ENCODE data around the gene PTPN3. TPM values are rescaled to one million over a fixed set of nuclear protein-coding genes. Genes with fewer than 3 reads are reported as not detected.

The PTPN3 gene
- polyA plus RNA-seq, 1 experiment = 1.1 TPM

- H3K27me3 ChIP-seq (ENCODE audit: control insufficient read depth, insufficient read depth, low read length) = no peaks in the 10 kb centered on the region
- H3K4me3 ChIP-seq (ENCODE audit: low read depth, low read length) = no peak overlapping the region
- ChIA-PET POLR2A (no interaction called here), CTCF (interaction anchor here (0.6 to 1.3 kb wide), 4 partner anchors 12 to 44 kb away, joined by 3 to 8 read pairs (median 6); no protein-coding TSS in a partner anchor)
- TF ChIP-seq CTCF (IDR thresholded peaks at IDR 0.05; ENCODE audit: insufficient read depth, low read depth, low read length) = no peak
- no peaks in the 10 kb centered on the region for H3K36me3 ChIP-seq (ENCODE audit: control insufficient read depth, insufficient read depth, low read length)
- DNase-seq (ENCODE audit: low read depth) = no peak
Measured at GRCh38 chr9:109424618-109425017, 73.5 kb downstream of the PTPN3 start.

GRCh38 chr9:109423877-109424276 is 74.2 kb downstream of the PTPN3 start:
- no peaks in the 10 kb centered on the region for H3K36me3 ChIP-seq (ENCODE audit: control insufficient read depth, insufficient read depth, low read length)
- ChIA-PET POLR2A (no interaction called here), CTCF (interaction anchor here (0.6 kb wide), 1 partner anchor 11 kb away, joined by 8 read pairs; no protein-coding TSS in a partner anchor)
- H3K4me3 ChIP-seq (ENCODE audit: low read depth, low read length) = no peak overlapping the region
- no peak for TF ChIP-seq CTCF (IDR thresholded peaks at IDR 0.05; ENCODE audit: insufficient read depth, low read depth, low read length)
- no peaks in the 10 kb centered on the region for H3K27me3 ChIP-seq (ENCODE audit: control insufficient read depth, insufficient read depth, low read length)
- DNase-seq (ENCODE audit: low read depth) = no peak

DNA sequence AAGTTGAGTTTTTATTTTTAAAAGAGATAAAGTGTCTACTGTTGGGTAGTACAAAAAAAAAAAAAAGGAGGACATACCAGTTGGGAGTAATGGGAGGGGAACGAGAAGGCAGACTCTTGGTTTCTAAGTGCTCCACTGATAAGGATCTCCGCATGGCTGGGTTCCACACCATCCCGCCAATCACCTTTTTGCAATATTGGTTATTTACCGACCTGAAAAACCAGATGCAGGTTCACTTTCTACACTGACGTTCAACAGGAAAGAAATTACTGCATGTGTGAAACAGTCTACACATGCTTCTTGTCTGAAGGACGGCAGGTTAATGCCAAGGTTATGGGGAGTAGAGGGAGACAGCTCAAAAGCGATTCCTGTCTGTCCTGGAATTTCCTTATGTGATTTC is 75.5 kb downstream of the PTPN3 start:
- Histone ChIP-seq H3K27me3 (ENCODE audit: control insufficient read depth, insufficient read depth, low read length) (no peaks in the 10 kb centered on the region), H3K36me3 (ENCODE audit: control insufficient read depth, insufficient read depth, low read length) (no peaks in the 10 kb centered on the region), H3K4me3 (ENCODE audit: low read depth, low read length) (no peak overlapping the region)
- POLR2A ChIA-PET = no interaction called here
- no peak for TF ChIP-seq CTCF (IDR thresholded peaks at IDR 0.05; ENCODE audit: insufficient read depth, low read depth, low read length)
- no peak for DNase-seq (ENCODE audit: low read depth)
- CTCF ChIA-PET = interaction anchor here (1.0 to 2.3 kb wide), 2 partner anchors 13 to 18 kb away, joined by 3 to 7 read pairs; no protein-coding TSS in a partner anchor

- DNase-seq (ENCODE audit: low read depth) = no peak
- Histone ChIP-seq H3K36me3 (ENCODE audit: control insufficient read depth, insufficient read depth, low read length) (no peaks in the 10 kb centered on the region), H3K27me3 (ENCODE audit: control insufficient read depth, insufficient read depth, low read length) (no peaks in the 10 kb centered on the region), H3K4me3 (ENCODE audit: low read depth, low read length) (no peak overlapping the region)
- CTCF ChIA-PET = interaction anchor here (1.1 to 3.2 kb wide), 5 partner anchors 9 to 48 kb away, joined by 3 to 11 read pairs (median 3); no protein-coding TSS in a partner anchor
- POLR2A ChIA-PET = no interaction called here
- no peak for TF ChIP-seq CTCF (IDR thresholded peaks at IDR 0.05; ENCODE audit: insufficient read depth, low read depth, low read length)
Measured at GRCh38 chr9:109421026-109421970, 76.8 kb downstream of the PTPN3 start.

DNA sequence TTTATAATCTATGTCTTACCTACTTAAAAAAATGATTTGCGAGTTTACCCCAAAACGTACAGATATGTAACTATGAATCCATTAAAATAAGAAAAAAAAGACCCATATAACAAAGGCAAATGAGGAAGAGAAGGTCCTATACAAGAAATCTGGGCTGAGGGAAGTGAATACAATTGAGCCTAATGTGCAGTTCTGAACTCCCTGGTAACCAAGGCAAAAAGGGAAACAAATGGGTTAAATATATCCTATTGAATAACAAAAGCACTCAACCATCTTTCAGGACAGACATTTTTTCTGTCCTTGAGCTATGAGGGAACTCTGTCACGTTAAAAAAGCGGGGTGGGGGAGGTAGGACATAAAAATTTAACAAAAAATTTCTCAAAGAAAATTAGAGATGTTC is 78.6 kb downstream of the PTPN3 start:
- H3K27me3 ChIP-seq (ENCODE audit: control insufficient read depth, insufficient read depth, low read length) = no peaks in the 10 kb centered on the region
- CTCF ChIA-PET = interaction anchor here (2.0 to 3.2 kb wide), 2 partner anchors 9 to 50 kb away, joined by 9 to 11 read pairs; no protein-coding TSS in a partner anchor
- no peak for DNase-seq (ENCODE audit: low read depth)
- H3K4me3 ChIP-seq (ENCODE audit: low read depth, low read length) = no peak overlapping the region
- TF ChIP-seq CTCF (IDR thresholded peaks at IDR 0.05; ENCODE audit: insufficient read depth, low read depth, low read length) = no peak
- POLR2A ChIA-PET = no interaction called here
- H3K36me3 ChIP-seq (ENCODE audit: control insufficient read depth, insufficient read depth, low read length) = no peaks in the 10 kb centered on the region
